SKM-1 treated with dmso at 0.1 percent for 144 hours (cell line): ENCODE measurements around the gene ATP12A.
A peak's percentile ranks its signal among the peaks of the same experiment; 100 is the strongest.
"Not testable (repeated sequence)": the region's sequence is repeated elsewhere in the genome, so short reads cannot be mapped to it uniquely, and the experiment has no call there.

Source experiments
- DNase-seq: peaks from one replicate; lab custom pipeline; 2025; ENCODE audit not compliant: unreplicated experiment; lab: John Stamatoyannopoulos, UW

The ATP12A gene

GRCh38 chr13:24725379-24725778, 45.2 kb downstream of the ATP12A start:
- peak; percentile 22 for DNase-seq

DNA sequence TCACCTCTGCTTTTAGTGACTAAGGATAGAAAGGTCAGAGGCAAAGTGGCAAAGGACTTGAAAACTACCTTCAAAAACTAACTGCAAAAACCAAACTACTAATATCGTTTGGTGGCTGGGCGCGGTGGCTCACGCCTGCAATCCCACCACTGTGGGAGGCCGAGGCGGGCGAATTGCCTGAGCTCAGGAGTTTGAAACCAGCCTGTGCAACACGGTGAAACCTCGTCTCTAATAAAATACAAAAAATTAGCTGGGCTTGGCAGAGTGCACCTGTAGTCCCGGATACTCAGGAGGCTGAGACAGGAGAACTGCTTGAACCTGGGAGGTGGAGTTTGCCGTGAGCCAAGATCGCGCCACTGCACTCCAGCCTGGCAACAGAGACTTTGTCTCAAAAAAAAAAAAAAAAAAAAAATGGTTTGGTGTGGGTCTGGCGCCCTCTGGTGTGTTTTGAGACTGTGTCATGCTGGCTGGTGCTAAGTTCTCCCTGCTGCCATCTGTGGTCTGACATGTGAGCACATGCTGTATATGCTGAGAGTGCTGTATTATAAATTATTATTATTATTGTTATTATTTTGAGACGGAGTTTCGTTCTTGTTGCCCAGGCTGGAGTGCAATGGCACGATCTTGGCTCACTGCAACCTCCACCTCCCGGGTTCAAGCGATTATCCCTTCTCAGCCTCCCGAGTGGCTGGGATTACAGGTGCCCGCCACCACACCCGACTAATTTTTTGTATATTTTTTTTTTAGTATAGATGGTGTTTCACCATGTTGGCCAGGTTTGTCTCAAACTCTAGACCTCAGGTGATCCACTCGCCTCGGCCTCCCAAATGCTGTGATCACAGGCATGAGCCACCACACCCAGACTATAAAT, 47.8 kb downstream of the ATP12A start:
- peak; percentile 83 for DNase-seq

DNA sequence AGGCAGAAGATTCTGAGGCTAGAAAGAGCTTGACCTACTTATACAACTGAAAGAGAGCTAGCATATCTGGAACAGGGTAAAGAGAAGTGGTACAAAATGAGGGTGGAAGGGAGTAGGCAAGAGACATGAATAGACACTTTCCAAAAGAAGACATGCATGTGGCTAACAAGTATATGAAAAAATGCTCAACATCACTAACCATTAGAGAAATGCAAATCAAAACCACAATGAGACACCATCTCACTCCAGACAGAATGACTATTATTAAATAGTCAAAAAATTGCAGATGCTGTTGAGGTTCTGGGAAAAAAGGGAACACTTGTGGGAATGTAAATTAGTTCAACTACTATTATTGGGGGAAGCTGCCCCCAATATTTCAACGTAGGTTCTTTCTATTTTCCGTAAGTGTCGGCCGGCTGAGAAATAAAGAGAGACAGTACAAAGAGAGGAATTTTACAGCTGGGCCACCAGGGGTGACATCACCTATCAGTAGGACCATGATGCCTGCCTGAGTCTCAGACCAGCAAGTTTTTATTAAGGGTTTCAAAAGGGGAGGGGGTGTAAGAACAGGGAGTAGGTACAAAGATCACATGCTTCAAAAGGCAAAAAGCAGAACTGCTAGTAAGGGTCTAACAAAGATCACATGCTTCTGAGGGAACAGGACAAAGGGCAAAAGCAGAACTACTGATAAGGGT, 50.8 kb downstream of the ATP12A start:
- DNase-seq: not testable (repeated sequence)

GRCh38 chr13:24734950-24735349, 54.7 kb downstream of the ATP12A start:
- DNase-seq: peak; percentile 40

GRCh38 chr13:24737042-24737441, 56.8 kb downstream of the ATP12A start:
- no peak for DNase-seq

DNA sequence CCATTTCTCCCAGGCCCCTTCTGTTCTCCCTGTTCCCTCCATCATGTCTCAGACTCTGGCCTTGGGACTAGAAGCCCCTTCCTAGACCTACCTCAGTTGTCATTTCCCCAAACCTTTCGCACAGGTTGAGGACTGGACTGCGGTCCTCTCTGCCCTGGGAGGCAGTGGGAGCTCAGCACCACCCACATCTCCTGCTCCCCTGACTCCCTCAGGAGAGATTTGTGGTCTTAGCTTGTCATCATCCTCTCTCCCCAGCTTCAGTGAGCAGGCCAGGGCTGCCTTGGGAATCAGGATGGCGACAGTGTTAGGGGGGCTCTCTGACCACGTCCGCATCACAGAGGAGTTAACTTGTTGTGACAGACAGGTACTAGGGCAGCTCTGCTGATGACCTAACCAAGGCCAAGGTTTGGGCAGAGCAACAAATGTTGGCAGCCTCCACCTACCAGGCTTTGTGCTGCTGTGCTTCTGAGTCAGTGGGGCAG, 58.2 kb downstream of the ATP12A start:
- DNase-seq: no peak

GRCh38 chr13:24740014-24740890, 60.0 kb downstream of the ATP12A start:
- no peak for DNase-seq

GRCh38 chr13:24741016-24741662, 60.9 kb downstream of the ATP12A start:
- no peak for DNase-seq

DNA sequence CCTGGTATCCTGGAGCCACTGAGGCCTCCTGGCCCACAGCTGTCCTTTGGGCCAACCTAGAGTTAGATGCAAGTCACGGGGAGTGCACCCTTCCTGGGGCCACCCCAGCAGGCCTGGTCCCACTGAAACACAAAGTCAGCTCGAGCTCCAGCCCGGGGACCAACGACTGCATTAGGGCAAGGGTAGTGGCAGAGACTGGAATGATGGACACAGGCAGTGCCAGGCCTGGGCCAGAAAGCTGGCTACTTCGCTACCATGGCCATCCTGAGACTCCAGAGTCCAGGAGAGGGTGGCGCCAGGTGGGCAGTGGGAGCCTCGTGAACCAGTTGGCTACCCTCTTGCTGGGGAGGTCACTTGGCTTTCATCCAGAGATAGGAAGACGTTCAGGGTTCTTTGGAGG, 61.6 kb downstream of the ATP12A start:
- no peak for DNase-seq

GRCh38 chr13:24742294-24742693, 62.1 kb downstream of the ATP12A start:
- DNase-seq: no peak

GRCh38 chr13:24742977-24743376, 62.8 kb downstream of the ATP12A start:
- DNase-seq: no peak

GRCh38 chr13:24744247-24744646, 64.0 kb downstream of the ATP12A start:
- no peak for DNase-seq

GRCh38 chr13:24745516-24745860, 65.3 kb downstream of the ATP12A start:
- no peak for DNase-seq

DNA sequence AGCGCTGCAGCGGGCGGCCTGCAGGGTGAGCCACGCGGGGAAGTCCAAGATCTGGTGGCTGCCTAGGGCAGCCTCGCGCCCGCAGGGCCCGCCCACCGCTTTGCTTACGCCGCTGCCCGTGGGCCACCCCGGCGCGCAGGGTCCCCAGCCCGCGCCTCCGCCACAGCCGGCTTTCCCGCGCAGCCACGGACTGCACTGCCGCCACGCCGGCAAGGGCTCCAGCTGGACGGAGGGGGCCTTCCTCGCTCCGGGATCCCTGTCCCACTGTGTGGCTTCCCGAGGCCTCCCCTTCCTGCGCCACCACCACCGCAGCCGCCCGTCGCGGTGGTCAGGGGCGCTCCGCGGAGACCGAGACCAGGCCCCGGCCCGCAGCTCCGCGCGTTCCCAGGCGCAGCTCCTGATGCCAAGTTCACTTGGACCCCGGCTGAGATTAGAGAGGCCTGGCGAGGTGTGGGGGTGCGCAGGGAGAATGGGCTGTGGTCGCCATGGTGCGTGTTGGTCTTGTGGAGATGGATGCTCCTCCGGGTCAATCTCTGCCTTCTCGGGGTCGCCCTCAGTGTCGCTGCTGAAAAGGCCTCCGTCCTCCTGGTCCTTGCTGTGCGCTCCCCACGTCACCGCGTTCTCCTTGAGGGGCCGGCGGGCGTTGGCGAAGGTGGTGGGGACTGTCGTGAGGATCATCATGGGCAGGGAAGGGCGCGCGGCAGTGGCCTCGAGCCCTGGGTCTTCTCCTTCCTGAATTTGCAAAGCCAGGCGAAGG, 65.8 kb downstream of the ATP12A start:
- no peak for DNase-seq

DNA sequence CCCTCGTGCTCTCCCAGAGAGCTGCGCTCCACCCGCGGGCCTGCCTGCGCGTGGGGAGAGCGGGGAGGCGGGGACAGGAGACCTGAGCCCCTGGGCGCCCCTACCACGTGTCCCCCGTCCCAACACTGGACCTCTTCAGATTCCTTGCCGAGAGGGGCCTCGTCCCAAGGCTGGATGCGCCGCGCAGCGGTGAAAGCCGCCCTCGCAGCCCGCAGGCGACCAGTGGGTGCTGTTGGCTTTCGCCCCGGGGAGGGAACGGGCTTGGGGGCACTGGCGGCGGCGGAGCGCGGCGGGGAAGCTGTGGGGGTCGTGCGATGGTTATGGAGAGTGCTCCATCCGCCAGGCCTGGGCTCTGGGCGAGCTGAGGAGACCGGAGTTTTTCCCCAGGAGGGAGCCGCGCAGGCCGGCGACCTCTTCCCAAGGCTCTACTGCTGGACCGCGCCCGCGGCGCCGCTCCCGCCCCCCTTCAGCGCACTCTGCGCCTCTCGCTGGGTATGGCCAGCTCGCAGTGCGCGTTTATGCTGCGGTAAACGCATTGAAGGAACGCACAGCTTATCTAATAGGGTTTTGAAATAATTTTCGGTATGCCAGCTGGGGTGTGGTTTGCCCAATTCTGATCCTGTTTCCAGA, 66.5 kb downstream of the ATP12A start:
- DNase-seq: no peak

DNA sequence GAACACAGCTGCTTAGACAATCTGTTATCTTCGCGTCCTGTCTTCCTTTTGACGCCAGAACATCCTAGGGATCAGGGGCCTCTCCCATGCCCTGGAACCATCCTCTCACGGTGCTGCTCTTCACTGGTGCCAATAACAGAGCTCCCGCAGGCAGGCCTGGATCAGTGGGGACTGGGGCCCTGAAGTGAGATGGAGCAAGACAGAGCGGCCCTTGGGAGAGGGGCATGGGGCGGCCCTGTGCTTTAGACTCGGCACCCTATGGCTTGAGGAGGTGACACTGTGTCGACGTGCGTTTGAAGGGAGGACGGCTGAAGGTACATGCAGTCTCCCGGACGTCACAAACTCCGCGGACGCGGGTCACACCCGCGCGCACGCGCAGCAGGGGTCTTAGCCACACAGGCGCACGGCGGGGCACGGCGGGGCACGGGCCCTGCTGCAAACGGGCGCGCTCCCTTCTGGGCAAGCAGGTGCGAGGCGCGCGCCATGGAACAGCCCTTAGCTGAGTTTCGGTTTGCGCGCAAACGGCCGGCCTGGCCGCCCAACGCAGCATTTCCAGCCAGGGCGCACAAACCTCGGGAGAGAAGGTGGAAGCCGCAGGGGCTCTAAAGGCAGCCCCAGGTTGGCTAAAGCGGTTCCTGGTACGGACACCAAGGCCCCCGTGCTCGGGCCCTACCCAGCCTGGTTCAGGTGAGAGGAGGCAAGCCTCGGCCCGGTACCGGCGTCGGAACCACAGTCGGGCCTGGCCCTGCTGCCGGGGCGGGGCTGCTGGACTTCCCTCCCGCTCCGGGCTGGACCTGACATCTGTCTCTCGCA, 67.2 kb downstream of the ATP12A start:
- DNase-seq: no peak

- no peak for DNase-seq
Observed at GRCh38 chr13:24748061-24748400, 67.8 kb downstream of the ATP12A start.

GRCh38 chr13:24759197-24759596, 79.0 kb downstream of the ATP12A start:
- no peak for DNase-seq
